H1 (cell line): Measurements from ENCODE around the gene NEB.

ENCODE experiments used
- CEBPB ChIP-seq: IDR thresholded peaks from 2 replicates; pipeline ENCODE4 v1.6.1; 2012; ENCODE audit warnings: low read depth, low read length
- CREB1 ChIP-seq: IDR thresholded peaks from 2 replicates; pipeline ENCODE4 v1.6.1; 2012; ENCODE audit warnings: inconsistent platforms
- CTCF ChIP-seq, 3 experiments: IDR thresholded peaks; 1 replicate in 2 of 3; 2 replicates in 1 of 3; pipeline versions ENCODE4 v1.5.1 to v1.6.1; 2011; ENCODE audit warnings: low read length in 3 of 3, mild to moderate bottlenecking in 3 of 3, inconsistent platforms in 2 of 3, low read depth in 1 of 3, moderate library complexity in 1 of 3; ENCODE audit not compliant: insufficient read depth in 1 of 3; ENCODE audit errors: control extremely low read depth in 1 of 3
- EZH2 ChIP-seq: fragments of 200-600 bp; sonication (generic); IDR thresholded peaks from 2 replicates; pipeline ENCODE4 v1.7.1; 2012; ENCODE audit warnings: low read depth, mild to moderate bottlenecking, moderate library complexity, low read length, inconsistent platforms; ENCODE audit not compliant: severe bottlenecking
- NRF1 ChIP-seq: IDR thresholded peaks from 2 replicates; pipeline ENCODE4 v1.6.1; 2011; ENCODE audit warnings: mild to moderate bottlenecking, low read depth, low read length, improper control_type of control experiment
- POLR2A ChIP-seq, 2 experiments: IDR thresholded peaks; 1 replicate in 1 of 2; 2 replicates in 1 of 2; pipeline ENCODE4 v1.6.1; 2011; ENCODE audit warnings: low read depth in 2 of 2, low read length in 2 of 2, mild to moderate bottlenecking in 2 of 2; ENCODE audit errors: control extremely low read depth in 1 of 2
- USF2 ChIP-seq: IDR thresholded peaks from 2 replicates; pipeline ENCODE4 v1.6.1; 2011; ENCODE audit warnings: low read length, improper control_type of control experiment
- ZNF274 ChIP-seq: IDR thresholded peaks from 2 replicates; pipeline ENCODE4 v1.7.0; 2012; ENCODE audit warnings: low read length, borderline replicate concordance; ENCODE audit errors: extremely low read depth

- no peak for TF ChIP-seq CTCF (IDR thresholded peaks at IDR 0.05; ENCODE audit: control extremely low read depth in 1 of 3, insufficient read depth in 1 of 3, low read depth in 1 of 3, low read length in 3 of 3)
- TF ChIP-seq ZNF274 = no peak
- TF ChIP-seq CEBPB = no peak
- TF ChIP-seq CREB1 = no peak
- no peak for TF ChIP-seq POLR2A (IDR thresholded peaks at IDR 0.05; ENCODE audit: control extremely low read depth in 1 of 2, low read depth in 2 of 2, low read length in 2 of 2)
- no peak for TF ChIP-seq NRF1
- TF ChIP-seq EZH2 = no peak
- TF ChIP-seq USF2 = no peak
These were observed 68.3 kb downstream of the NEB start for GRCh38 chr2:151665959-151666358.
